Activated T-helper 17 cell treated with anti-CD3 and anti-CD28 coated beads, Interleukin-2, amount 50 U/mL, for 72 hours (primary cell): Measurements from ENCODE around the gene PCGF6. TPM values are rescaled to one million over a fixed set of nuclear protein-coding genes. Genes with fewer than 3 reads are reported as not detected.

Experiments
- ATAC-seq: fragments of 150-1000 bp; cut with Tn5 transposase; replicated peaks from 2 replicates; pipeline ENCODE4 v1.10.0; 2021; ENCODE audit warnings: mild to moderate bottlenecking, moderate library complexity
- H3K27ac Mint-ChIP-seq: one replicate; pipeline ENCODE4 v1.8.0; 2022; ENCODE audit warnings: mixed read lengths
- H3K27me3 Mint-ChIP-seq: one replicate; pipeline ENCODE4 v1.8.0; 2022; ENCODE audit warnings: mixed read lengths
- H3K36me3 Mint-ChIP-seq: one replicate; pipeline ENCODE4 v1.8.0; 2022; ENCODE audit warnings: low read depth, mild to moderate bottlenecking, mixed read lengths
- H3K4me1 Mint-ChIP-seq: one replicate; pipeline ENCODE4 v1.8.0; 2022; ENCODE audit warnings: mixed read lengths
- H3K4me3 Mint-ChIP-seq: one replicate; pipeline ENCODE4 v1.8.0; 2022; ENCODE audit warnings: mild to moderate bottlenecking, mixed read lengths
- H3K9me3 Mint-ChIP-seq: one replicate; pipeline ENCODE4 v1.8.0; 2022; ENCODE audit warnings: mixed read lengths
- total RNA-seq, 2 donors: library from RNA; stranded (reverse); gene quantifications; one replicate each; pipeline ENCODE4 v1.2.3, GENCODE V29; 2022

The PCGF6 gene
- total RNA-seq, 2 donors from 2014 or later = 11.3 to 14.2 TPM

DNA sequence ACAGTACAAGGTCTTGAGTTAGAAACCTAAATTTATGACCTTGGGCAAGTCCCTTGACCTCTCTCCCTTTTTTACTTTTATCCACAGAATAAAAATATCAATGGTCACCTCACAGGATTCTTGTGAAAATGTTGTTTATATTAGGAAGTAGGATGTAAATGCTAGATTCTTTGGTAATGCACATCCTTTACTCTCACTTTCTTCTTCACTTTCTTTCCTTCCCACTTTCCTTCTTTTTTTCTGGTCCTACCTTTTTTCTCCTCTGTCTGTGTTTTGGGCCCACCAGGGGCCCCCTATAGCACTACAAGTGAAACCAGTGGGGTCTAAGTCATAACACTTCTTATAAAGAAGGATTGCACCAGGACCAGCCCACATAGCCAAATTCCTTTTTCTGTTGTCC is 93.1 kb downstream of the PCGF6 start:
- no peaks in the 10 kb centered on the region for H3K9me3 Mint-ChIP-seq
- H3K36me3 Mint-ChIP-seq = no peaks in the 10 kb centered on the region
- no peak overlapping the region for H3K27ac Mint-ChIP-seq
- H3K4me1 Mint-ChIP-seq = no peaks in the 10 kb centered on the region
- ATAC-seq = no peak
- no peak overlapping the region for H3K4me3 Mint-ChIP-seq
- H3K27me3 Mint-ChIP-seq = peaks cover 14% of the 10 kb centered on the region

DNA sequence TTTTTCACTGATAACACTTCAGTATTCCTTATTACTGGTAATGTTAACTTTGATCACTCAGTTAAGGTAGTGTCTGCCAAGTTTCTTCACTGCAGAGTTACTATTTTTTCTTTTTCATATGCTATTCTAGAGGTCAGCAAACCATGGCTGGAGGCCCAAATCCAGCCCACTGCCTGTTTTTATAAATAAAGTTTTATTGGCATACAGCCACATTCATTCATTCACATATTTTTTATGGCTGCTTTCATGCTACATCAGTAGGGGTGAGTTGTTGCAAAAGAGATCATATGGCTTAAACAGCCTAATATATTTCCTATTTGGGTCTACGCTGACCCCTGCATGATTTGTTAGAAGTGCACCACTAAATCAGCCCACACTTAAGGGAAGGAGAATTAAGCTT is 94.3 kb downstream of the PCGF6 start:
- Mint-ChIP-seq H3K9me3 (no peaks in the 10 kb centered on the region), H3K36me3 (no peaks in the 10 kb centered on the region), H3K27me3 (peaks cover 10% of the 10 kb centered on the region), H3K4me3 (no peak overlapping the region), H3K4me1 (no peaks in the 10 kb centered on the region), H3K27ac (no peak overlapping the region)
- ATAC-seq = no peak

DNA sequence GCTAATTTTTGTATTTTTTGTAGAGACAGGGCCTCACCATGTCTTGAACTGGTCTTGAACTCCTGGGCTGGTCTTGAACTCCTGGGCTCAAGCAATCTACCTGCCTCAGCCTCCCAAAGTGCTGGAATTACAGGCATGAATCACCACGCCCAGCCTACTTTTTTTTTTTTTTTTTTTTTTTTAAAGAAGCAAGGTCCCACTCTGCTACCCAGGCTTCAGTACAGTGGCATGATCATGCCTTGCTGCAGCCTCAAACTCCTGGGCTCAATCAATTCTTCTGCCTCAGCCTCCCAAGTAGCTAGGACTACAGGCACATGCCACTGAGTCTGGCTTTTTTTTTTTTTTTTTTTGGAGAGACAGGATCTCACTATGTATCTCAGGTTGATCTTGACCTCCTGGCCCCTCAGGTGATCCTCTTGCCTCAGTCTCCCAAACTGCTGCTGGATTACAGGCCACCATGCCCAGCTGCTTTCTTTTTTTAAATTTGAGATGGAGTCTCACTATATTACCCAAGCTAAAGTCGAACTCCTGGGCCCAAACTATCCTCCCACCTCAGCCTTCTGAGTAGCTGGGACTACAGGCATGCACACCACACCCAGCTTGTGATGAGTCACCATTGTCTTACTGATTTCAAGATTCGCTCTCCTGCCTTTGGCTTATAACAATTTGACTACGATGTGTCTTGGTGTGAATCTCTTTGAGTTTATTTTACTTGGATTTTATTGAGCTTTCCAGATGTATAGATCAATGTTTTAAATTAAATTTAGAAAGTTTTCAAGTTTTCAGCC is 96.2 kb downstream of the PCGF6 start:
- Mint-ChIP-seq H3K27ac (no peak overlapping the region), H3K27me3 (peaks cover 3% of the 10 kb centered on the region), H3K4me1 (peaks cover 5% of the 10 kb centered on the region), H3K4me3 (no peak overlapping the region), H3K36me3 (no peaks in the 10 kb centered on the region), H3K9me3 (peaks cover 4% of the 10 kb centered on the region)
- peak; percentile 92 for ATAC-seq

DNA sequence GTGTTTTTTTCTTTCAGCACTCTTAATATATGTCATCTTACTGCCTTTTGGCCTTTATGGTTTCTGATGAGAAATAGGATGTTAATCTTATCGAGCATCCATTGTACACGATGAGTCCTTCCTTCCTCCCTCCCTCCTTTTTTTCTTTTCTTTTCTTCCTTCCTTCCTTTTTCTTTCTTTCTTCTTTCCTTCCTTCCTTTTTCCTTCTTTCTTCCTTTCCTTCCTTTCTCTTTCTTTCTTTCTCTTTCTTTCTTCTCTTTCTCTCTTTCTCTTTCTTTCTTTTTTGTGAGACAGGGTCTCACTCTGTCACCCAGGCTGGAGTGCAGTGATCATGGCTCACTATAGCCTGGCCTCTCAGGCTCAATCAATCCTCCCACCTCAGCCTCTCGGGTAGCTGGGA is 96.8 kb downstream of the PCGF6 start:
- Mint-ChIP-seq H3K27ac (no peak overlapping the region), H3K36me3 (no peaks in the 10 kb centered on the region), H3K4me1 (peaks cover 5% of the 10 kb centered on the region), H3K27me3 (peaks cover 3% of the 10 kb centered on the region), H3K4me3 (no peak overlapping the region), H3K9me3 (peaks cover 4% of the 10 kb centered on the region)
- no peak for ATAC-seq

Other genes with a start within 250 kb of the PCGF6 start
- 10 to 100 TPM; 49.3 to 55.9 TPM for gene NT5C2, start 157.9 kb downstream of the PCGF6 start, total RNA-seq
- gene RPEL1, start 105.3 kb downstream of the PCGF6 start, total RNA-seq = not detected
- gene INA, start 74.0 kb downstream of the PCGF6 start, total RNA-seq = under 1 TPM; 0.13 to 0.65 TPM
- gene TAF5, start 16.8 kb upstream of the PCGF6 start, total RNA-seq = 10 to 100 TPM in 1 of 2 donors, 1 to 10 TPM in 1; 8.7 to 13.4 TPM
- gene ATP5MK, start 45.3 kb upstream of the PCGF6 start, total RNA-seq = 100 to 1,000 TPM; 290 to 425 TPM
- 10 to 100 TPM; 50.1 to 79.5 TPM for gene PDCD11, start 45.5 kb upstream of the PCGF6 start, total RNA-seq
- 10 to 100 TPM; 18.2 to 26.0 TPM for gene CALHM2, start 101.2 kb upstream of the PCGF6 start, total RNA-seq
- under 1 TPM in 1 of 2 donors, not detected in 1; 0.11 TPM for gene CALHM1, start 107.8 kb upstream of the PCGF6 start, total RNA-seq
- not detected for gene CALHM3, start 128.1 kb upstream of the PCGF6 start, total RNA-seq
- 1 to 10 TPM; 2.1 to 3.7 TPM for gene NEURL1, start 142.6 kb upstream of the PCGF6 start, total RNA-seq